ENCODE results near the gene C16orf96. TPM values are rescaled to one million over a fixed set of nuclear protein-coding genes. Genes with fewer than 3 reads are reported as not detected.

Gene C16orf96
- total RNA-seq, 1 donor from 2014 or later, result 0.38 TPM

DNA sequence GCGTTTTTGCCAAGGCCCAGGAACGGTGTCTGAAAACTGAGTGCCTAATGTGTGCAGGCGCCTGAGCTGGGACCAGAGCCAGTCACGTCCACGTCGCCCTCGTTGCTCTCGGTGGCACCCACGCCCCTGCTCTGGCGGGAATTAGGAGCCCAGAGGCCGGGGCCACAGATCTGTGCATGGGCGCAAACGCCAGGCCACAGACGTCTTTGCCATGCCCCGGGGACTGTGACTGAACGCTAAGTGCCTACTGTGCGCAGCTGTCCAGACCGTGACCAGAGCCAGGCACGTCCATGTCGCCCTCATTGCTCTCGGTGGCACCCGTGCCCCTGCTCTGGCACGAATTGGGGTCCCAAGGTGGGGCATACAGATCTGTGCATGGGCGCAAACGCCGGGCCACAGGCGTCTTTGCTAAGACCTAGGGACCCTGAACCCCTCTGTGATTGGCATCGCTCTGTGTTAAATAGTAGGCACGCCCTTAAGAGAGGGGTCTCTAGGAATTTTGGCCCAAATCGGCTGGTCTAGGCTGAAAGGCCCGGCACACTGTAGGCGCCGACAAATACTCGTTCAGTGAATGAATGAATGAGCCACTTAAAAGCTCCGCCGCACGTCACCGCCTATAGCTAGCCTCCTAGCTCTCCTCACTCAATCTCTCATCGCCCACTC is 59.4 kb downstream of the C16orf96 start:
- DNase-seq (ENCODE audit: low spot score), result no peak

GRCh38 chr16:4616047-4616811 is 60.1 kb downstream of the C16orf96 start:
- peak; percentile 72 for ATAC-seq
- peak; percentile 99 for DNase-seq (ENCODE audit: low spot score)

More for the DNA sequence above, 59.4 kb downstream of the C16orf96 start:
- ATAC-seq, result peak; percentile 16

GRCh38 chr16:4617880-4618279 is 61.7 kb downstream of the C16orf96 start:
- ATAC-seq (no peak), DNase-seq (ENCODE audit: low spot score) (no peak)

- ATAC-seq (peak; percentile 32), DNase-seq (ENCODE audit: low spot score) (peak; percentile 62)
Observed at GRCh38 chr16:4618645-4619418, 62.7 kb downstream of the C16orf96 start.

GRCh38 chr16:4623593-4623992 is 67.5 kb downstream of the C16orf96 start:
- DNase-seq (ENCODE audit: low spot score) (no peak), ATAC-seq (no peak)

GRCh38 chr16:4624015-4624826 is 68.1 kb downstream of the C16orf96 start, which contains the start of gene MGRN1:
Gene MGRN1 (plus strand): TSS chr16:4624826. CDS start chr16:4624961, 135 bp downstream.
- peak; percentile 92 for ATAC-seq
- DNase-seq (ENCODE audit: low spot score), result peak; percentile 96

DNA sequence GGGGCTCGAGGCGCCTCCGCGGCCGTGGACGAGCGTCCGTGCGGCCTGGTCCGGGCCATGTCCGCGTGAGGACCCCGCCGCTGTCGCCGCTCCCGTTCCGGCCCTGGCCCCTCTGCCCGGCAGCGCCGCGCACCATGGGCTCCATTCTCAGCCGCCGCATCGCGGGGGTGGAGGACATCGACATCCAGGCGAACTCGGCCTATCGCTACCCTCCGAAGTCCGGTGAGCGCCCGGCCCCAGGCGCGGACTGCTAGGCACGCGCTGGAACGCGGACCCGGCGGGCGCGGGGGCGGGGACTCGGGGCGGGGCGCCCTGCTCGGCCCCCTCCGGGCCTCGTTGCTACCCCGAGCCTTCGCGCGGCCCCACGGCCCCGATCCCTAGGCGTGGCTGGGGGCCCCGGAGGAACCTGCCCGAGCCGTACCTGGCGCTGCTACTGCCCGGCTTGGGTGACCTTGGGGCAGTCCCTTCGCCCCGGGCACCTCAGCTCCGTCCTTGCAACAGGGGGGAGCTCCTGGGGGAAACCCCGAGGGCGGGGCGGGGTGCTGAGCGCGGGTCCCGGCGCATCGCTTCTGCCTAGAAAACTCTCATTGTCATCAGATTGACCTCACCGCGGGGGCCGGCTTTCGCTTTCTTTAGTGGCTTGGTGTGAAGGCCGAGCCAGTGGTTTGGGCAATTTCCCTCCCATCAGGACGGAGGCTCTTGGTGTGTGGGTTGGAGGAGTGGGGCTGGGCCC is 68.9 kb downstream of the C16orf96 start:
- ATAC-seq (peak; percentile 23), DNase-seq (ENCODE audit: low spot score) (peak; percentile 66)

- ATAC-seq (no peak), DNase-seq (ENCODE audit: low spot score) (no peak)
Observed at GRCh38 chr16:4625560-4626159, 69.5 kb downstream of the C16orf96 start.

- no peak for ATAC-seq
- DNase-seq (ENCODE audit: low spot score), result no peak
Observed at GRCh38 chr16:4626396-4626795, 70.3 kb downstream of the C16orf96 start.

GRCh38 chr16:4628283-4628682 is 72.1 kb downstream of the C16orf96 start:
- ATAC-seq, result no peak
- DNase-seq (ENCODE audit: low spot score), result no peak

DNA sequence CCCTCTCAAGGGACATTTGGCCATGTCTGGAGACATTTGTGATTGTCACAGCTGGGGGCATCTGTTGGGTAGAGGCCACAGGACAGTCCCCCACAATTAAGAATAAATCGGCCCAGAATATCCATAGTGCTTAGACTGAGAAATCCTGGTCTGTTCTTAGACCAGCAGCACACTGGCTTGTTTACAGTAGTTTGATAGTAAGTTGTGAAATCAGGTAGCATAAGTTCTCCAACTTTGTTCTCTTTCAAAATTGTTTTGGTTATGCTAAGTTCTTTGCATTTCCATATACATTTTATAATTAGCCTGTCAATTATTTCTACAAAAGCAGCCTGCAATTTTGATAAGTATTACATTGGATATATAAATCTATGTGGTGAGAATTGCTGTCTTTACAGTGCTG is 75.3 kb downstream of the C16orf96 start:
- DNase-seq (ENCODE audit: low spot score), result no peak
- peak; percentile 77 for ATAC-seq

- ATAC-seq, result no peak
Observed at GRCh38 chr16:4633910-4634635, 77.9 kb downstream of the C16orf96 start.

DNA sequence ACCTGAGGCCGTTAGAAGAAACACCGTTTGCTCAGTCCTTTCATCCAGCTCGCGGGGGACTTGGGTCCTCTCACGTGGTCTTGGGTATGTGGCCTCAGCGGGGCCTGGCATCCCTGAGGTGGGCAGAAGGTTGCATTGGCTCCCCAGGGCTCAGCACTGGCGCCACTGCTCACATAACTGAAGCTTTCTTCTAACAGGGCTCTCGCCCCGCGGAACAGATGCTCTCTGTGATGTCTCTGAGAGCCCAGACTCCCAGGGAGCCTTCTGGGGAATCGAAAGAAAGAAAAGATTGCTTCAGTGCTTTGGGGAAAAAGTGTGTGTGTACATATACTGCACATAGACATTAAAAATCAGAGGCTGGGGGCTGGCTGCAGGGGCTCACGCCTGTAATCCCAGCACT is 78.6 kb downstream of the C16orf96 start:
- ATAC-seq, result no peak
- no peak for DNase-seq (ENCODE audit: low spot score)

More at GRCh38 chr16:4633910-4634635, 77.9 kb downstream of the C16orf96 start:
- no peak for DNase-seq (ENCODE audit: low spot score)

- DNase-seq (ENCODE audit: low spot score) (no peak), ATAC-seq (no peak)
Observed at GRCh38 chr16:4636196-4636595, 80.1 kb downstream of the C16orf96 start.

GRCh38 chr16:4637501-4638166 is 81.5 kb downstream of the C16orf96 start:
- DNase-seq (ENCODE audit: low spot score) (no peak), ATAC-seq (no peak)

DNA sequence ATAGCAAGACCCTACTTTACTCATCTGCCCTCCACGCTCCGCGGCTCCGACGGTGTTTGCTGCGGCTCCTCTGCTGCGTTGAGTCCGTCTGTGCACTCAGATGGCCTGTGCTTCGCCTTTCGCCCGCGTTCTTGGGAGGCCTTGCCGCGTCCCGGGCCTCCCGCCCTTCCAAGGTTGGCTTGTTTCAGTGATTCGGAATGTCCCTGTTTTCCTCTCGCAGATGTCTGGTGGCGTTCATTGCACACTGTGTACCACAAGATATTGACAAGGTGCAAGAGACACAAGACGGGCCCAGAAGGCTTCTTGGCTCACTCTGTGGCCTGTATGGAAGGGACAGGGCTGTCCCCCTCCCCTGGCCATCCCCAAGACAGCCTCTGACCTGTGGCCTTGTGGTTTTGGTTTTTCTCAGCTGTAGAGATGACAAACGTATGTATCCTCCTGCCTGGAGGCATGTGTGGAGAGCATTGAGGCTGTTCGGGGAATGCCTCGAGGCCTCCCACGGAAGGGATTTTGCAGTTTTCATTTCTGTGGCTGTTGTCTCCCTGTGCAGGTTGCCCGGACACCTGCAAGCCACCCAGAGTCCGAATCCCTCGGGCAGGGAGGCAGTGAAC is 83.9 kb downstream of the C16orf96 start:
- ATAC-seq (no peak), DNase-seq (ENCODE audit: low spot score) (no peak)

DNA sequence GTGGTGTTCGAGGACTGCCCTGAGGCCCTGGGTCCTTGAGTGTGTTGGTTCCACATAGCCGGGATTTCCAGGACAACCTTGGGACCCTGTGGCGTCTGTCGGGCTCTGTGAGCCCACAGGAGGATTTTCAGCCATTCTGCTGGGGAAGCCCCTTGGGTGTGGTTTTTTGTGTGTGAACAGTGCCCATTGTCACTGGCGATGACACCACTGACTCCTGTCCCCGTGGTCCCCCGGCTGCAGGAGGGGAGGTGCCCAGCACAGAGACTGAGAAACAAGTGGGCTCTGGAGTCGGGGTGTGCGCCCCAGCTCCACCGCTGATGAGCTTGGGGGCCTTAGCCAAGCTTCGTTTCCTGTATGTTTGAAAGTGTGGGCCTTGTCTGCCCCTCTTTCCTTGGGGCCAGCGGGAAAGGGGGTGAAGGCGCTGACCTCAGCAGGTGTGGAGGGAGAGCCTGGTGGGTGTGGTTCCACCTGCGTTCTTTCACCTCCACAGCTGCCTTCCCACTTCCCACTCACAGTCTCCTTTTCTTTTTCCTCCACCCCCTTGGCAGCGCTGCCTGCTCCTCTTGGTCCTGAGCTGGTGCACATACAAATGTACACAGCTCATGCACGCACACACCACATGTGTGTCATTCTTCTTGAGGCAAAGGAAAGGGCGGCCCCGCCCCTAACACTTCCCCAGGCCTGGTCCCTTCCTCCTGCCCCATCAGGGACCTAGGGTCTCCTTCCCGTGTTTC is 84.6 kb downstream of the C16orf96 start:
- DNase-seq (ENCODE audit: low spot score) (no peak), ATAC-seq (peak; percentile 31)

Measured in left lobe of liver (tissue), 2 donors.